HEK293 (cell line): ENCODE data around the gene C9orf85.

Source experiments
- CTCF ChIP-seq: fragments of 450-650 bp; formaldehyde crosslinking; IDR thresholded peaks from 2 replicates; pipeline ENCODE4 v1.5.1; 2016; ENCODE audit warnings: missing biosample characterization, missing genetic modification characterization
- ELK4 ChIP-seq: IDR thresholded peaks from 2 replicates; pipeline ENCODE4 v1.6.1; 2011; ENCODE audit warnings: mild to moderate bottlenecking, low read depth, low read length, borderline replicate concordance
- MZF1 ChIP-seq: fragments of 450-650 bp; formaldehyde crosslinking; IDR thresholded peaks from 2 replicates; pipeline ENCODE4 v1.5.1; 2017; ENCODE audit warnings: missing biosample characterization, missing genetic modification characterization, borderline replicate concordance
- PRDM1 ChIP-seq: fragments of 450-650 bp; formaldehyde crosslinking; IDR thresholded peaks from 2 replicates; pipeline ENCODE4; 2016; ENCODE audit warnings: missing biosample characterization, missing genetic modification characterization
- ZEB2 ChIP-seq: fragments of 450-650 bp; formaldehyde crosslinking; IDR thresholded peaks from 2 replicates; pipeline ENCODE4 v1.5.1; 2016; ENCODE audit warnings: missing biosample characterization, missing genetic modification characterization
- ZIC2 ChIP-seq: fragments of 450-650 bp; formaldehyde crosslinking; IDR thresholded peaks from 2 replicates; pipeline ENCODE4 v1.5.1; 2016; ENCODE audit warnings: missing biosample characterization, missing genetic modification characterization
- ZNF155 ChIP-seq: fragments of 450-650 bp; formaldehyde crosslinking; IDR thresholded peaks from 2 replicates; pipeline ENCODE4 v1.5.1; 2016; ENCODE audit warnings: missing biosample characterization, missing genetic modification characterization
- ZNF2 ChIP-seq: fragments of 450-650 bp; formaldehyde crosslinking; IDR thresholded peaks from 2 replicates; pipeline ENCODE4 v1.5.1; 2016; ENCODE audit warnings: missing biosample characterization, missing genetic modification characterization
- ZNF214 ChIP-seq: fragments of 450-650 bp; formaldehyde crosslinking; IDR thresholded peaks from 2 replicates; pipeline ENCODE4 v1.5.1; 2017; ENCODE audit warnings: missing biosample characterization, mild to moderate bottlenecking, missing genetic modification characterization, borderline replicate concordance
- ZNF221 ChIP-seq: fragments of 450-650 bp; formaldehyde crosslinking; IDR thresholded peaks from 2 replicates; pipeline ENCODE4 v1.5.1; 2017; ENCODE audit warnings: missing biosample characterization, missing genetic modification characterization, borderline replicate concordance
- ZNF426 ChIP-seq: fragments of 450-650 bp; formaldehyde crosslinking; IDR thresholded peaks from 2 replicates; pipeline ENCODE4 v1.5.1; 2017; ENCODE audit warnings: missing biosample characterization, missing genetic modification characterization, mild to moderate bottlenecking, inconsistent platforms, moderate library complexity
- ZNF514 ChIP-seq: fragments of 450-650 bp; formaldehyde crosslinking; IDR thresholded peaks from 2 replicates; pipeline ENCODE4 v1.5.1; 2016; ENCODE audit warnings: missing biosample characterization, missing genetic modification characterization
- ZNF623 ChIP-seq: fragments of 450-650 bp; formaldehyde crosslinking; IDR thresholded peaks from 2 replicates; pipeline ENCODE4 v1.5.1; 2016; ENCODE audit warnings: missing biosample characterization, missing genetic modification characterization
- ZNF660 ChIP-seq: fragments of 450-650 bp; IDR thresholded peaks from 2 replicates; pipeline ENCODE4 v1.5.1; 2018; ENCODE audit warnings: missing biosample characterization, mild to moderate bottlenecking, missing genetic modification characterization

- TF ChIP-seq MZF1 (no peak), CTCF (tag by site-specific recombination) (no peak), ZNF660 (tag by site-specific recombination) (no peak), ELK4 (no peak), ZEB2 (no peak), ZIC2 (tag by site-specific recombination) (no peak), ZNF214 (no peak), PRDM1 (no peak), ZNF514 (tag by site-specific recombination) (no peak), ZNF2 (tag by site-specific recombination) (no peak), ZNF623 (no peak), ZNF426 (tag by site-specific recombination) (no peak), ZNF155 (tag by site-specific recombination) (no peak), ZNF221 (tag by site-specific recombination) (no peak)
Observed at GRCh38 chr9:71955300-71955915, 44.0 kb downstream of the C9orf85 start.
